Effector memory CD8-positive, alpha-beta T cell (primary cell): ENCODE measurements around the gene SHROOM3.

Source experiments
- ATAC-seq: fragments of 150-1000 bp; cut with Tn5 transposase; replicated peaks from 2 replicates; pipeline ENCODE4 v1.10.0; 2021; ENCODE audit warnings: mild to moderate bottlenecking, moderate library complexity
- DNase-seq, 3 experiments: peaks; one replicate each; pipeline ENCODE4 v3.0.0; 2021
- H3K27ac Mint-ChIP-seq, 2 donors: one replicate each; pipeline ENCODE4 v1.8.0; 2022; ENCODE audit warnings: mild to moderate bottlenecking in 2 of 2, mixed read lengths in 2 of 2, moderate library complexity in 2 of 2
- H3K27me3 Mint-ChIP-seq, 2 donors: one replicate each; pipeline ENCODE4 v1.8.0; 2022; ENCODE audit warnings: mixed read lengths in 2 of 2
- H3K36me3 Mint-ChIP-seq: one replicate; pipeline ENCODE4 v1.8.0; 2022; ENCODE audit warnings: mild to moderate bottlenecking, moderate library complexity, mixed read lengths; ENCODE audit not compliant: insufficient read depth
- H3K4me1 Mint-ChIP-seq, 2 donors: one replicate each; pipeline ENCODE4 v1.8.0; 2022; ENCODE audit warnings: low read depth in 2 of 2, mixed read lengths in 2 of 2
- H3K4me3 Mint-ChIP-seq, 2 donors: one replicate each; pipeline ENCODE4 v1.8.0; 2022; ENCODE audit warnings: mild to moderate bottlenecking in 2 of 2, mixed read lengths in 2 of 2, moderate library complexity in 2 of 2
- H3K9me3 Mint-ChIP-seq, 2 donors: one replicate each; pipeline ENCODE4 v1.8.0; 2022; ENCODE audit warnings: mixed read lengths in 2 of 2

SHROOM3 gene

GRCh38 chr4:76806757-76807156 is 371.7 kb downstream of the SHROOM3 start:
- Mint-ChIP-seq H3K4me3 (no peak overlapping the region), H3K27me3 (peaks cover 28 to 60% of the 10 kb centered on the region in 2 donors), H3K27ac (no peak overlapping the region), H3K36me3 (no peaks in the 10 kb centered on the region), H3K9me3 (peaks cover 8 to 12% of the 10 kb centered on the region in 2 donors), H3K4me1 (no peaks in the 10 kb centered on the region)
- DNase-seq (no peak), ATAC-seq (no peak)

GRCh38 chr4:76809594-76810305 is 374.7 kb downstream of the SHROOM3 start:
- Mint-ChIP-seq H3K4me1 (no peaks in the 10 kb centered on the region), H3K27ac (no peak overlapping the region), H3K4me3 (no peak overlapping the region), H3K36me3 (no peaks in the 10 kb centered on the region), H3K27me3 (peaks cover 16 to 38% of the 10 kb centered on the region in 2 donors), H3K9me3 (peaks cover 8 to 12% of the 10 kb centered on the region in 2 donors)
- DNase-seq (no peak), ATAC-seq (no peak)

- H3K4me1 Mint-ChIP-seq: no peaks in the 10 kb centered on the region
- no peak for DNase-seq
- peaks cover 4 to 10% of the 10 kb centered on the region in 2 donors for H3K9me3 Mint-ChIP-seq
- no peaks in the 10 kb centered on the region for H3K36me3 Mint-ChIP-seq
- H3K27ac Mint-ChIP-seq: no peak overlapping the region
- no peak overlapping the region for H3K4me3 Mint-ChIP-seq
- no peak for ATAC-seq
- peaks cover 21 to 42% of the 10 kb centered on the region in 2 donors for H3K27me3 Mint-ChIP-seq
Observed at GRCh38 chr4:76811604-76812412, 376.8 kb downstream of the SHROOM3 start.

GRCh38 chr4:76813070-76813469 is 378.0 kb downstream of the SHROOM3 start:
- Mint-ChIP-seq H3K4me1 (no peaks in the 10 kb centered on the region), H3K9me3 (peaks cover 0 to 6% of the 10 kb centered on the region in 2 donors), H3K4me3 (no peak overlapping the region), H3K27ac (no peak overlapping the region), H3K36me3 (no peaks in the 10 kb centered on the region), H3K27me3 (peaks cover 27 to 44% of the 10 kb centered on the region in 2 donors)
- ATAC-seq: no peak
- no peak for DNase-seq

- Mint-ChIP-seq H3K4me1 (no peaks in the 10 kb centered on the region), H3K9me3 (no peaks in the 10 kb centered on the region), H3K36me3 (no peaks in the 10 kb centered on the region), H3K4me3 (no peak overlapping the region), H3K27ac (no peak overlapping the region), H3K27me3 (peaks cover 58 to 66% of the 10 kb centered on the region in 2 donors)
- DNase-seq: no peak
- no peak for ATAC-seq
Observed at GRCh38 chr4:76821641-76822040, 386.6 kb downstream of the SHROOM3 start.

GRCh38 chr4:76822303-76822702 is 387.3 kb downstream of the SHROOM3 start:
- Mint-ChIP-seq H3K36me3 (no peaks in the 10 kb centered on the region), H3K27ac (no peak overlapping the region), H3K27me3 (peaks cover 54 to 61% of the 10 kb centered on the region in 2 donors), H3K4me1 (no peaks in the 10 kb centered on the region), H3K9me3 (no peaks in the 10 kb centered on the region), H3K4me3 (no peak overlapping the region)
- ATAC-seq (no peak), DNase-seq (no peak)

- no peak for DNase-seq
- Mint-ChIP-seq H3K27me3 (peaks cover 48 to 59% of the 10 kb centered on the region in 2 donors), H3K4me1 (no peaks in the 10 kb centered on the region), H3K9me3 (no peaks in the 10 kb centered on the region), H3K27ac (no peak overlapping the region), H3K4me3 (no peak overlapping the region), H3K36me3 (no peaks in the 10 kb centered on the region)
- no peak for ATAC-seq
Observed at GRCh38 chr4:76823495-76823894, 388.5 kb downstream of the SHROOM3 start.

GRCh38 chr4:76830612-76830963 is 395.6 kb downstream of the SHROOM3 start:
- Mint-ChIP-seq H3K9me3 (no peaks in the 10 kb centered on the region), H3K27me3 (peaks cover 6 to 13% of the 10 kb centered on the region in 2 donors), H3K27ac (no peak overlapping the region), H3K4me3 (no peak overlapping the region), H3K4me1 (no peaks in the 10 kb centered on the region), H3K36me3 (no peaks in the 10 kb centered on the region)
- ATAC-seq (no peak), DNase-seq (no peak)

GRCh38 chr4:76830964-76831703 is 396.1 kb downstream of the SHROOM3 start:
- DNase-seq (no peak), ATAC-seq (no peak)
- no peak overlapping the region for H3K27ac Mint-ChIP-seq
- no peaks in the 10 kb centered on the region for H3K9me3 Mint-ChIP-seq
- peaks cover 6 to 13% of the 10 kb centered on the region in 2 donors for H3K27me3 Mint-ChIP-seq
- H3K4me1 Mint-ChIP-seq: no peaks in the 10 kb centered on the region
- no peak overlapping the region for H3K4me3 Mint-ChIP-seq
- H3K36me3 Mint-ChIP-seq: no peaks in the 10 kb centered on the region

GRCh38 chr4:76831711-76832373 is 396.8 kb downstream of the SHROOM3 start:
- Mint-ChIP-seq H3K27ac (no peak overlapping the region), H3K9me3 (no peaks in the 10 kb centered on the region), H3K27me3 (peaks cover 6 to 13% of the 10 kb centered on the region in 2 donors), H3K4me3 (no peak overlapping the region), H3K36me3 (no peaks in the 10 kb centered on the region), H3K4me1 (no peaks in the 10 kb centered on the region)
- DNase-seq: no peak
- ATAC-seq: no peak
